ENCODE measurements around the gene CTXN1. TPM values are rescaled to one million over a fixed set of nuclear protein-coding genes. Genes with fewer than 3 reads are reported as not detected.

CTXN1 gene
- total and polyA plus RNA-seq, 2 of the 4 experiments (the other 2 are of a cell fraction) = 0.36 to 7.4 TPM

- Histone ChIP-seq H2BK20ac (ENCODE audit: low read depth, low read length) (no peak overlapping the region; the same call in 1 of the 2 replicates), H3K79me1 (ENCODE audit: low read depth in 1 of 2, low read length in 2 of 2) (no peaks in the 10 kb centered on the region), H2AK9ac (replicated peaks; ENCODE audit: low read depth, low read length, poor library complexity) (no peak overlapping the region), H2AFZ (replicated peaks; ENCODE audit: low read length, poor library complexity) (peak overlapping the region; percentile 73), H3K56ac (ENCODE audit: extremely low read depth, insufficient read depth, low read length) (no peak overlapping the region), H4K20me1 (ENCODE audit: insufficient read depth, low read length) (no peaks in the 10 kb centered on the region; the same call in 1 of the 2 replicates), H2AK5ac (ENCODE audit: low read depth, low read length) (no peak overlapping the region), H3K9me3 (ENCODE audit: control insufficient read depth, insufficient read depth, low read length) (no peaks in the 10 kb centered on the region), H3K23ac (ENCODE audit: low read depth, low read length) (0 out of 2 replicates have a peak overlapping the region, but pooled peaks have one; percentile 24), H3K9ac (ENCODE audit: low read depth, low read length) (no peak overlapping the region), H3K14ac (replicated peaks; ENCODE audit: low read depth, low read length) (no peak overlapping the region), H4K8ac (ENCODE audit: low read depth in 2 of 2, low read length in 2 of 2) (peak overlapping the region in 1 of 2 experiments; percentile 46; a peak in 3 of 4 replicates), H3K4me3 (ENCODE audit: insufficient read depth, low read depth, low read length) (no peak overlapping the region), H2BK15ac (ENCODE audit: low read depth, low read length) (0 out of 3 replicates have a peak overlapping the region, but pooled peaks have one; percentile 40), H2BK5ac (ENCODE audit: low read depth, low read length, poor library complexity, severe bottlenecking) (peak overlapping the region; percentile 19), H3K4me1 (ENCODE audit: control insufficient read depth, insufficient read depth, low read length) (no peaks in the 10 kb centered on the region; the same call in 1 of the 2 replicates), H4K91ac (ENCODE audit: insufficient read depth, low read depth, low read length) (peak overlapping the region; percentile 47; the same call in 1 of the 2 replicates), H4K5ac (ENCODE audit: low read depth, low read length) (no peak overlapping the region), H2BK120ac (ENCODE audit: low read depth, low read length) (peak overlapping the region; percentile 34), H3K4ac (ENCODE audit: low read depth, low read length) (peak overlapping the region; percentile 22; the same call in 1 of the 2 replicates), H3K27ac (ENCODE audit: insufficient read depth, low read length) (no peak overlapping the region), H3K9me1 (ENCODE audit: insufficient read depth, low read length) (no peaks in the 10 kb centered on the region), H3K36me3 (ENCODE audit: control insufficient read depth, insufficient read depth, low read length) (peaks cover 3% of the 10 kb centered on the region; the same call in 1 of the 2 replicates), H3K4me2 (ENCODE audit: low read depth, low read length) (no peak overlapping the region), H3K18ac (ENCODE audit: low read depth, low read length) (no peak overlapping the region), H3K27me3 (ENCODE audit: control insufficient read depth, insufficient read depth, low read length) (no peaks in the 10 kb centered on the region)
- in situ Hi-C loops (cut with MboI; ENCODE audit: low sequenced_read_pairs) = no loop called here
- DNase-seq (peak; percentile 21), ATAC-seq (ENCODE audit: low read depth) (peak; percentile 81)
- dilution Hi-C loops (cut with HindIII; ENCODE audit: low sequenced_read_pairs, unreplicated experiment) = no loop called here
- peak; percentile 9; the same call in 1 of the 2 replicates for TF ChIP-seq MAZ (IDR thresholded peaks at IDR 0.05; ENCODE audit: borderline replicate concordance, low read depth, low read length)
- TF ChIP-seq CHD1 (IDR thresholded peaks at IDR 0.05; ENCODE audit: low read depth, low read length) = no peak
- TF ChIP-seq MAFK (IDR thresholded peaks at IDR 0.05; ENCODE audit: low read depth, low read length) = no peak
- no peak for TF ChIP-seq ELK1 (IDR thresholded peaks at IDR 0.05; ENCODE audit: borderline replicate concordance, low read depth, low read length)
- no peak for TF ChIP-seq CEBPB (IDR thresholded peaks at IDR 0.05; ENCODE audit: low read depth, low read length)
- TF ChIP-seq RAD21 (IDR thresholded peaks at IDR 0.05; ENCODE audit: low read length) = no peak
- ChIA-PET POLR2A (ENCODE audit: unreplicated experiment) (no interaction called here), CTCF (no interaction called here)
- intact Hi-C loops (cut with micrococcal nuclease) = no loop called here
- no CpG with 5 or more reads among the region's 3 CpGs for WGBS, 2 experiments (ENCODE audit: extremely low coverage in 2 of 2, insufficient read length in 1 of 2)
- no TSS peak for BruUV-seq (replicated peaks)
Observed at GRCh38 chr19:7953060-7953459, 27.1 kb upstream of the CTXN1 start.

Data from IMR-90 (cell line).